H1 (cell line): ENCODE results near the gene RWDD4. TPM values are rescaled to one million over a fixed set of nuclear protein-coding genes. Genes with fewer than 3 reads are reported as not detected.

Experiments
- CTCF ChIA-PET: fragments of 300-600 bp; sonication (Branson Sonifier 250); formaldehyde crosslinking; loops from one replicate; lab custom pipeline; 2021; ENCODE audit not compliant: partially characterized antibody; lab: Charles Lee
- POLR2A ChIA-PET: fragments of 300-600 bp; sonication (Branson Sonifier 250); formaldehyde crosslinking; loops from one replicate; lab custom pipeline; 2021; ENCODE audit warnings: inconsistent platforms; ENCODE audit not compliant: partially characterized antibody; lab: Charles Lee
- DNase-seq, 2 experiments: peaks; one replicate each; pipeline versions ENCODE4 v3.0.0 to v3.0.0-alpha.2; 2010 to 2022; ENCODE audit warnings: low spot score in 2 of 2, low read depth in 1 of 2, mixed read lengths in 1 of 2
- FAIRE-seq: peaks from 2 replicates; lab custom pipeline; 2011; peaks lifted over from hg19 to GRCh38; lab: Jason Lieb, UNC
- H2AFZ ChIP-seq: 2 replicates; pipeline ENCODE4 v1.8.1; 2012; ENCODE audit warnings: low read length, inconsistent platforms
- H2AK5ac ChIP-seq: 2 replicates; pipeline ENCODE4 v1.6.1; 2013; ENCODE audit warnings: low read depth, low read length
- H2BK120ac ChIP-seq: replicated peaks from 2 replicates; pipeline ENCODE3; 2013; ENCODE audit warnings: low read depth, low read length, inconsistent platforms
- H2BK12ac ChIP-seq: 2 replicates; pipeline ENCODE4 v1.6.1; 2013; ENCODE audit warnings: low read depth, low read length
- H2BK15ac ChIP-seq: 2 replicates; pipeline ENCODE4 v1.6.1; 2013; ENCODE audit warnings: low read length
- H2BK20ac ChIP-seq: 2 replicates; pipeline ENCODE4 v1.6.1; 2013; ENCODE audit warnings: low read length
- H2BK5ac ChIP-seq: 2 replicates; pipeline ENCODE4 v1.6.1; 2013; ENCODE audit warnings: low read depth, low read length
- H3K14ac ChIP-seq: 2 replicates; pipeline ENCODE4 v1.6.1; 2013; ENCODE audit warnings: inconsistent platforms; ENCODE audit not compliant: insufficient read length
- H3K18ac ChIP-seq: 2 replicates; pipeline ENCODE4 v1.6.1; 2013; ENCODE audit warnings: low read length; ENCODE audit errors: extremely low read depth
- H3K23ac ChIP-seq: 2 replicates; pipeline ENCODE4 v1.6.1; 2013; ENCODE audit warnings: inconsistent platforms; ENCODE audit not compliant: insufficient read length
- H3K23me2 ChIP-seq: 2 replicates; pipeline ENCODE4 v1.6.1; 2013; ENCODE audit warnings: low read depth, low read length
- H3K27ac ChIP-seq: 2 replicates; pipeline ENCODE4 v1.6.1; 2011; ENCODE audit warnings: low read depth, low read length, inconsistent platforms
- H3K27me3 ChIP-seq, 4 experiments: replicated peaks in 1 of 4; 1 replicate in 1 of 4; 2 replicates in 3 of 4; pipeline versions ENCODE4 v1.6.1 to v1.8.1; 2011 to 2013; ENCODE audit warnings: low read length in 3 of 4, mild to moderate bottlenecking in 3 of 4, inconsistent platforms in 2 of 4, mixed read lengths in 2 of 4, moderate library complexity in 1 of 4; ENCODE audit not compliant: control insufficient read depth in 3 of 4, insufficient read depth in 3 of 4; ENCODE audit errors: extremely low read depth in 1 of 4
- H3K36me3 ChIP-seq, 4 experiments: 2 replicates each; pipeline versions ENCODE4 v1.6.1 to v1.8.1; 2011 to 2013; ENCODE audit warnings: mild to moderate bottlenecking in 4 of 4, low read length in 3 of 4, moderate library complexity in 2 of 4, control low read depth in 1 of 4, inconsistent platforms in 1 of 4; ENCODE audit not compliant: insufficient read depth in 4 of 4, control insufficient read depth in 2 of 4
- H3K4ac ChIP-seq: replicated peaks from 2 replicates; pipeline ENCODE3; 2013; ENCODE audit warnings: low read length, low read depth, mixed read lengths, inconsistent platforms; ENCODE audit not compliant: insufficient read length
- H3K4me1 ChIP-seq, 4 experiments: replicated peaks in 1 of 4; 1 replicate in 1 of 4; 2 replicates in 3 of 4; pipeline versions ENCODE4 v1.6.1 to v1.8.1; 2011 to 2013; ENCODE audit warnings: low read length in 3 of 4, inconsistent platforms in 2 of 4, mixed read lengths in 1 of 4; ENCODE audit not compliant: insufficient read depth in 4 of 4, control insufficient read depth in 3 of 4
- H3K4me2 ChIP-seq, 2 experiments: 2 replicates each; pipeline versions ENCODE4 v1.6.1 to v1.8.1; 2011 to 2013; ENCODE audit warnings: low read depth in 2 of 2, low read length in 2 of 2, control low read depth in 1 of 2, inconsistent platforms in 1 of 2, mild to moderate bottlenecking in 1 of 2; ENCODE audit not compliant: insufficient read depth in 1 of 2
- H3K4me3 ChIP-seq, 4 experiments: fragments of 200-600, 300-600 bp in 1 of 4; sonication (generic), shearing (Covaris generic), sonication (Bioruptor Twin) in 1 of 4; 2 replicates each; pipeline versions ENCODE4 v1.5.1 to v1.8.1; 2011 to 2016; ENCODE audit warnings: low read length in 4 of 4, low read depth in 3 of 4, control low read depth in 2 of 4, inconsistent platforms in 2 of 4, mild to moderate bottlenecking in 2 of 4, mixed read lengths in 1 of 4, moderate library complexity in 1 of 4; ENCODE audit not compliant: insufficient read depth in 2 of 4; ENCODE audit errors: extremely low read depth in 1 of 4
- H3K56ac ChIP-seq: replicated peaks from 2 replicates; pipeline ENCODE3; 2013; ENCODE audit warnings: low read depth, mild to moderate bottlenecking, mixed read lengths, low read length, inconsistent platforms; ENCODE audit not compliant: insufficient read length
- H3K79me1 ChIP-seq: 2 replicates; pipeline ENCODE4 v1.6.1; 2013; ENCODE audit warnings: low read depth, low read length, control low read depth
- H3K79me2 ChIP-seq, 2 experiments: 2 replicates each; pipeline versions ENCODE4 v1.6.1 to v1.8.1; 2012 to 2013; ENCODE audit warnings: low read length in 2 of 2, mild to moderate bottlenecking in 2 of 2, inconsistent platforms in 1 of 2; ENCODE audit not compliant: insufficient read depth in 2 of 2, control insufficient read depth in 1 of 2
- H3K9ac ChIP-seq, 4 experiments: replicated peaks in 1 of 4; 1 replicate in 1 of 4; 2 replicates in 3 of 4; pipeline versions ENCODE4 v1.6.1 to v1.8.1; 2011 to 2013; ENCODE audit warnings: low read depth in 3 of 4, low read length in 3 of 4, control low read depth in 2 of 4, mild to moderate bottlenecking in 2 of 4, moderate library complexity in 2 of 4, inconsistent platforms in 1 of 4; ENCODE audit errors: extremely low read depth in 1 of 4
- H3K9me3 ChIP-seq, 2 experiments: 2 replicates each; pipeline versions ENCODE4 v1.6.1 to v1.8.1; 2012 to 2013; ENCODE audit warnings: mild to moderate bottlenecking in 2 of 2, moderate library complexity in 2 of 2, control low read depth in 1 of 2, inconsistent platforms in 1 of 2, low read depth in 1 of 2, low read length in 1 of 2, mixed read lengths in 1 of 2; ENCODE audit not compliant: insufficient read depth in 2 of 2
- H4K20me1 ChIP-seq, 2 experiments: replicated peaks in 1 of 2; 2 replicates each; pipeline versions ENCODE3 to v1.8.1; 2011 to 2013; ENCODE audit warnings: inconsistent platforms in 2 of 2, low read length in 2 of 2, mild to moderate bottlenecking in 1 of 2; ENCODE audit not compliant: insufficient read depth in 2 of 2, control insufficient read depth in 1 of 2
- H4K5ac ChIP-seq: 2 replicates; pipeline ENCODE4 v1.6.1; 2013; ENCODE audit warnings: low read length, low read depth, mixed read lengths, inconsistent platforms; ENCODE audit not compliant: insufficient read length
- H4K8ac ChIP-seq: 2 replicates; pipeline ENCODE4 v1.8.0; 2013; ENCODE audit warnings: mild to moderate bottlenecking, moderate library complexity, low read length, inconsistent platforms; ENCODE audit not compliant: insufficient read depth; ENCODE audit errors: extremely low read depth
- H4K91ac ChIP-seq: replicated peaks from 2 replicates; pipeline ENCODE3; 2013; ENCODE audit warnings: low read length, mixed read lengths, inconsistent platforms; ENCODE audit not compliant: insufficient read length
- TAF7 ChIP-seq: optimal IDR thresholded peaks from 2 replicates; pipeline ENCODE3; 2011; ENCODE audit warnings: low read depth, mild to moderate bottlenecking, inconsistent platforms, low read length, moderate library complexity, borderline replicate concordance
- WGBS, 2 experiments: shearing (Covaris generic) in 1 of 2; methylation state at CpG; one replicate each; pipeline versions ENCODE4 v1.1.6 to v1.1.7; 2013 to 2015; ENCODE audit warnings: low lambda C conversion rate in 2 of 2, mixed read lengths in 2 of 2, inconsistent platforms in 1 of 2, low coverage in 1 of 2, missing lambda C conversion rate in 1 of 2; ENCODE audit not compliant: insufficient replicate concordance in 2 of 2, insufficient coverage in 1 of 2, insufficient read length in 1 of 2; ENCODE audit errors: extremely low coverage in 1 of 2, missing lambda C conversion rate in 1 of 2; 5-methylcytosine and 5-hydroxymethylcytosine counted together
- polyA plus RNA-seq, 7 experiments: library from polyadenylated mRNA; depleted of rRNA in 3 of 7; stranded (reverse) in 5 of 7; unstranded in 2 of 7; fragments of >200 nt in 5 of 7; fragments of 200-250 nt in 2 of 7; gene quantifications; 1 replicate in 5 of 7; 2 replicates in 1 of 7; 4 replicates in 1 of 7; pipeline versions ENCODE4 v1.2.1 to v1.2.3, GENCODE V29; 2011 to 2013; ENCODE audit warnings: missing spikeins in 2 of 7, mixed read lengths in 2 of 7
- total RNA-seq: library from RNA; stranded (reverse); fragmentation: NEBNext Ultra II Directional; extraction: Animal tissue kit (Norgen Biotek cat#: 25700); gene quantifications from 2 replicates; pipeline ENCODE4 v1.2.1, GENCODE V29; 2021

Gene RWDD4
- total and polyA plus RNA-seq, 2 of the 8 experiments (the other 6 are each of a cell fraction or from before 2014, with no cell fraction given) = 5.4 to 18.9 TPM

DNA sequence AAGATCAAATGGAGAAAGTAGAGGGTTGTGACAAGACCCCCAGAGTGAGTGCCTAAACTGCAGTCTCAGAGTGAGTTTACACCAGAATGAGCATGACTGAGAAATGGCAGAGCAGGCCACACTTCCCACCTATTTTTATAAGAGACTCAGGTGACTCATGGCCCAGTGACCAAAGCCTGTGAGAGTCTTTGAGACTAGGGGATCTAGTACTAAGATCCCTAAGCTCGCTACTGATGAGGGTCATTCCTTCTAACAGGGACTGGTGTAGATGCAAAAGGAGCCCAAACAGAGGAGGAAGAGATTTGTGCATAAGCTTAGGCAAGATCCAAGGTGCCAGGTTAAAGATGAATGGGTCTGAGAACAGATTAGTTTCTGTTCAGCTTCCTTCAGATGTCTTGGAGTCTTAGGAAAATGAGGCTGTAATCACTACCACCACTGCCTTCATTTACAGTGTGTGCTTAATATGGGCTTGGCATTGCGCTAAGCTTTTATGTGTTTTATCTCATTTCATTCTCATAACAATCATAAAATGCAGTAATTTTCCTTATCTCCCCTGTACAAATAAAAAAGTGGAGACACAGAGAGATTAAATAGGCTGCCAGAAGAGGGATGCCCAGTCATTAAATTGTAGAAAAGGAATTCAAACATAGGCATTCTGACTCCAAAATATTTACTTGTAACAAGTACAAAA is 62.8 kb downstream of the RWDD4 start:
- Histone ChIP-seq H2BK20ac (no peak overlapping the region), H3K18ac (no peak overlapping the region), H2BK15ac (no peak overlapping the region), H3K9ac (no peak overlapping the region), H3K4me3 (no peak overlapping the region), H2BK120ac (no peak overlapping the region), H2BK5ac (no peak overlapping the region), H3K79me2 (no peaks in the 10 kb centered on the region), H3K79me1 (no peaks in the 10 kb centered on the region), H3K9me3 (no peaks in the 10 kb centered on the region), H4K20me1 (no peaks in the 10 kb centered on the region), H4K91ac (no peak overlapping the region), H3K23me2 (no peaks in the 10 kb centered on the region), H3K27me3 (no peaks in the 10 kb centered on the region), H3K4me2 (no peak overlapping the region), H3K23ac (no peak overlapping the region), H3K36me3 (no peaks in the 10 kb centered on the region), H3K56ac (no peak overlapping the region), H2AK5ac (no peak overlapping the region), H3K4me1 (no peaks in the 10 kb centered on the region), H3K4ac (no peak overlapping the region), H4K5ac (no peak overlapping the region), H2AFZ (no peak overlapping the region; the same call in 1 of the 2 replicates), H2BK12ac (no peak overlapping the region), H3K27ac (no peak overlapping the region), H3K14ac (no peak overlapping the region), H4K8ac (no peak overlapping the region)
- TF ChIP-seq TAF7 = no peak
- POLR2A ChIA-PET = no interaction called here
- DNase-seq (no peak), FAIRE-seq (no peak)
- 93% methylated on average over 2 of the region's 2 CpGs; no CpG with 5 or more reads in 1 of the 2 experiments for WGBS, 2 experiments
- CTCF ChIA-PET = no interaction called here
